Psoas muscle (tissue), 8 donors: ENCODE data around the gene INTS1. TPM values are rescaled to one million over a fixed set of nuclear protein-coding genes. Genes with fewer than 3 reads are reported as not detected.

Experiments
- ATAC-seq, 4 donors: fragments of 200-7000 bp; cut with Tn5 transposase; one replicate each; pipeline ENCODE4 v1.9.1; 2020; ENCODE audit warnings: moderate library complexity in 3 of 4, mild to moderate bottlenecking in 2 of 4
- DNase-seq, 2 donors: peaks; one replicate each; pipeline ENCODE4 v3.0.0-alpha.2; 2020
- H3K27ac ChIP-seq: fragments of 200-600 bp; one replicate; pipeline ENCODE4 v1.8.0; 2022
- H3K27me3 ChIP-seq, 3 donors: fragments of 200-600 bp in 1 of 3; one replicate each; pipeline versions ENCODE4 v1.6.1 to v1.8.0; 2013 to 2022; ENCODE audit warnings: low read length in 2 of 3, mild to moderate bottlenecking in 2 of 3, moderate library complexity in 1 of 3; ENCODE audit not compliant: insufficient read depth in 3 of 3
- H3K36me3 ChIP-seq, 2 donors: fragments of 200-600 bp in 1 of 2; one replicate each; pipeline versions ENCODE4 v1.6.1 to v1.8.0; 2013 to 2022; ENCODE audit warnings: low read depth in 1 of 2, mild to moderate bottlenecking in 1 of 2, moderate library complexity in 1 of 2; ENCODE audit not compliant: insufficient read depth in 1 of 2
- H3K4me1 ChIP-seq: fragments of 200-600 bp; one replicate; pipeline ENCODE4 v1.8.0; 2022
- H3K4me3 ChIP-seq: fragments of 200-600 bp; one replicate; pipeline ENCODE4 v1.8.0; 2022; ENCODE audit warnings: mild to moderate bottlenecking
- H3K9me3 ChIP-seq: fragments of 200-600 bp; one replicate; pipeline ENCODE4 v1.8.0; 2022
- CTCF ChIP-seq: fragments of 200-600 bp; IDR thresholded peaks from one replicate; pipeline ENCODE4 v1.8.0; 2022; ENCODE audit warnings: antibody characterized with exemption
- WGBS, 3 donors: extraction: QIAGEN DNeasy Blood & Tissue Kit; methylation state at CpG; one replicate each; pipeline versions ENCODE4 v1.1.6 to v1.1.7; 2013; 5-methylcytosine and 5-hydroxymethylcytosine counted together
- intact Hi-C, 2 donors: fragments of 100-400 bp; cut with DNase I; formaldehyde crosslinking; loops; one replicate each; pipeline versions ENCODE4 v1.11.0 to v1.14.2; 2022
- polyA plus RNA-seq, 3 donors: library from polyadenylated mRNA; stranded (reverse); fragments of 200-250 nt; gene quantifications; one replicate each; pipeline ENCODE4 v1.2.3, GENCODE V29; 2013
- total RNA-seq, 4 donors: library from RNA; stranded (reverse); fragmentation: NEBNext Ultra II Directional in 2 of 4; extraction: Animal tissue kit (Norgen Biotek cat#: 25700) in 2 of 4; gene quantifications; one replicate each; pipeline versions ENCODE4 v1.2.1 to v1.2.4, GENCODE V29; 2021 to 2023
- donor health status: healthy with polysubstance abuse.
- donor health status: DM: no; HTN: no; CAD: no; lungs with moderate emphysema.
- donor health status: Bipolar disorder and iron deficiency.
- donor health status: healthy.
- donor health status: DM: yes; HTN: yes; CAD: no.
- donor health status: DM: no; HTN: no; CAD: no.
- donor health status: DM: no; HTN: no; CAD: no.
- donor health status: DM: yes; HTN: yes; CAD: no.

Gene INTS1
- total and polyA plus RNA-seq, 7 donors = 38.8 to 77.6 (median 64.0) TPM

GRCh38 chr7:1430056-1430845 lies 73.9 kb downstream of the INTS1 start:
- DNase-seq (no peak), ATAC-seq (no peak)
- H3K9me3 ChIP-seq = no peaks in the 10 kb centered on the region
- H3K4me3 ChIP-seq = no peak overlapping the region
- intact Hi-C loops = loop anchor here in 1 of 2 donors (10.0 kb wide), 1 partner anchor 205 kb away; no protein-coding TSS in a partner anchor
- WGBS, 3 donors = 57 to 65% (median 62%) methylated on average over 27 to 32 of the region's 32 CpGs
- peaks cover 0 to 43% (median 7%) of the 10 kb centered on the region in 3 donors for H3K27me3 ChIP-seq
- no peak overlapping the region for H3K27ac ChIP-seq
- TF ChIP-seq CTCF = no peak
- H3K4me1 ChIP-seq = no peaks in the 10 kb centered on the region
- no peaks in the 10 kb centered on the region for H3K36me3 ChIP-seq

- ATAC-seq (no peak), DNase-seq (no peak)
- Histone ChIP-seq H3K4me1 (no peaks in the 10 kb centered on the region), H3K4me3 (no peak overlapping the region), H3K27ac (no peak overlapping the region), H3K36me3 (no peaks in the 10 kb centered on the region), H3K9me3 (no peaks in the 10 kb centered on the region), H3K27me3 (peaks cover 0 to 51% (median 9%) of the 10 kb centered on the region in 3 donors)
- intact Hi-C loops = no loop called here
- TF ChIP-seq CTCF = no peak
- 48 to 56% (median 53%) methylated on average over 16 to 20 of the region's 20 CpGs for WGBS, 3 donors
Measured at GRCh38 chr7:1428941-1429501, 75.2 kb downstream of the INTS1 start.

- Histone ChIP-seq H3K27ac (no peak overlapping the region), H3K4me3 (no peak overlapping the region), H3K9me3 (no peaks in the 10 kb centered on the region), H3K36me3 (no peaks in the 10 kb centered on the region), H3K27me3 (peaks cover 0 to 55% (median 16%) of the 10 kb centered on the region in 3 donors), H3K4me1 (no peaks in the 10 kb centered on the region)
- DNase-seq (no peak), ATAC-seq (no peak)
- TF ChIP-seq CTCF = no peak
- intact Hi-C loops = no loop called here
- WGBS, 3 donors = 69 to 73% (median 71%) methylated on average over 13 of the region's 13 CpGs
Measured at GRCh38 chr7:1427064-1427657, 77.0 kb downstream of the INTS1 start.

GRCh38 chr7:1426474-1426873 lies 77.7 kb downstream of the INTS1 start:
- DNase-seq (no peak), ATAC-seq (no peak)
- peaks cover 0 to 55% (median 19%) of the 10 kb centered on the region in 3 donors for H3K27me3 ChIP-seq
- no peak overlapping the region for H3K27ac ChIP-seq
- no peak for TF ChIP-seq CTCF
- H3K36me3 ChIP-seq = no peaks in the 10 kb centered on the region
- no peaks in the 10 kb centered on the region for H3K4me1 ChIP-seq
- 85 to 94% (median 90%) methylated on average over 15 of the region's 15 CpGs for WGBS, 3 donors
- H3K4me3 ChIP-seq = no peak overlapping the region
- no peaks in the 10 kb centered on the region for H3K9me3 ChIP-seq
- intact Hi-C loops = no loop called here
